HepG2 (cell line): ENCODE results near the gene VKORC1. TPM values are rescaled to one million over a fixed set of nuclear protein-coding genes. Genes with fewer than 3 reads are reported as not detected.

Experiments used
- AHR ChIP-seq: IDR thresholded peaks from 2 replicates; pipeline ENCODE4 v1.6.1; 2018; ENCODE audit warnings: missing genetic modification reagents, missing compliant biosample characterization
- ARHGAP35 ChIP-seq: sonication (generic); formaldehyde crosslinking; IDR thresholded peaks from 2 replicates; pipeline ENCODE4 v1.9.0; 2022; ENCODE audit warnings: mild to moderate bottlenecking, inconsistent platforms, moderate library complexity, missing genetic modification reagents, borderline replicate concordance
- GABPA ChIP-seq, 2 experiments: IDR thresholded peaks; 2 replicates each; pipeline ENCODE4 v1.6.1; 2011 to 2016; ENCODE audit warnings: low read depth in 2 of 2, low read length in 1 of 2, missing biosample characterization in 1 of 2, missing genetic modification characterization in 1 of 2
- KMT2B ChIP-seq: IDR thresholded peaks from 2 replicates; pipeline ENCODE4 v1.6.1; 2016; ENCODE audit warnings: missing genetic modification reagents, missing compliant biosample characterization
- PCBP1 ChIP-seq: fragments of 200-400 bp; formaldehyde crosslinking; IDR thresholded peaks from 2 replicates; pipeline ENCODE4 v1.6.1; 2017; ENCODE audit warnings: mild to moderate bottlenecking, low read depth, low read length, borderline replicate concordance
- SOX13 ChIP-seq, 3 experiments: fragments of 450-650 bp in 1 of 3; sonication (generic) in 1 of 3; formaldehyde crosslinking in 1 of 3; IDR thresholded peaks in 2 of 3; conservative IDR thresholded peaks in 1 of 3; 2 replicates each; pipeline versions ENCODE4 v1.5.0 to v1.6.1; 2016 to 2020; ENCODE audit warnings: antibody characterized with exemption in 1 of 3, mild to moderate bottlenecking in 1 of 3, missing compliant biosample characterization in 1 of 3, missing genetic modification reagents in 1 of 3, moderate library complexity in 1 of 3
- TOPORS ChIP-seq: sonication (generic); formaldehyde crosslinking; IDR thresholded peaks from 2 replicates; pipeline ENCODE4 v1.8.0; 2023; ENCODE audit warnings: mild to moderate bottlenecking, missing genetic modification reagents
- ZFX ChIP-seq: sonication (generic); formaldehyde crosslinking; IDR thresholded peaks from 2 replicates; pipeline ENCODE4 v1.4.0; 2020; ENCODE audit warnings: mild to moderate bottlenecking, low read depth, missing genetic modification reagents, moderate library complexity
- ZFYVE20 ChIP-seq: sonication (generic); formaldehyde crosslinking; IDR thresholded peaks from 2 replicates; pipeline ENCODE4 v1.8.0; 2023; ENCODE audit warnings: low read depth, mild to moderate bottlenecking, moderate library complexity, missing genetic modification reagents, borderline replicate concordance
- ZNF251 ChIP-seq: sonication (generic); formaldehyde crosslinking; IDR thresholded peaks from 2 replicates; pipeline ENCODE4 v1.9.0; 2021; ENCODE audit warnings: mild to moderate bottlenecking, missing genetic modification reagents
- ZNF747 ChIP-seq: sonication (generic); formaldehyde crosslinking; IDR thresholded peaks from 2 replicates; pipeline ENCODE4 v1.8.1; 2023; ENCODE audit warnings: missing genetic modification reagents, mild to moderate bottlenecking, borderline replicate concordance
- polyA plus RNA-seq, 8 experiments: library from polyadenylated mRNA; depleted of rRNA in 3 of 8; stranded (reverse) in 7 of 8; unstranded in 1 of 8; fragments of >200 nt; fragmentation: Illumina TruSeq in 4 of 8; extraction: Trizol in 4 of 8; gene quantifications; 2 replicates each; pipeline versions ENCODE4 v1.2.1 to v1.2.3, GENCODE V29; 2011 to 2016; ENCODE audit warnings: low read depth in 4 of 8, missing spikeins in 1 of 8, mixed read lengths in 1 of 8; ENCODE audit not compliant: insufficient read depth in 1 of 8
- total RNA-seq, 5 experiments: library from RNA; depleted of rRNA; stranded (reverse); fragments of >200 nt; fragmentation: Illumina TruSeq; extraction: Trizol; gene quantifications; 2 replicates each; pipeline ENCODE4 v1.2.3, GENCODE V29; 2016; ENCODE audit warnings: low read depth in 1 of 5
- TF ChIP-seq, protein P1 (sequence below), 2 experiments: sonication (generic) in 1 of 2; formaldehyde crosslinking in 1 of 2; IDR thresholded peaks; 2 replicates each; pipeline versions ENCODE4 v1.4.0 to v1.6.1; 2016 to 2020; ENCODE audit warnings: borderline replicate concordance in 1 of 2, low read depth in 1 of 2, mild to moderate bottlenecking in 1 of 2, missing genetic modification reagents in 1 of 2
- TF ChIP-seq, protein P2 (sequence below): sonication (generic); formaldehyde crosslinking; IDR thresholded peaks from 2 replicates; pipeline ENCODE4 v1.4.0; 2020; ENCODE audit warnings: mild to moderate bottlenecking, low read depth, missing genetic modification reagents
- TF ChIP-seq, protein P3 (sequence below): fragments of 450-650 bp; IDR thresholded peaks from 2 replicates; pipeline ENCODE4 v1.6.1; 2017; ENCODE audit warnings: mild to moderate bottlenecking
- TF ChIP-seq, protein P4 (sequence below): sonication (generic); formaldehyde crosslinking; IDR thresholded peaks from 2 replicates; pipeline ENCODE4 v1.5.1; 2020; ENCODE audit warnings: mild to moderate bottlenecking, moderate library complexity, missing genetic modification reagents
- TF ChIP-seq, protein P5 (sequence below): sonication (generic); formaldehyde crosslinking; IDR thresholded peaks from 2 replicates; pipeline ENCODE4 v1.4.0; 2020; ENCODE audit warnings: missing genetic modification reagents

The VKORC1 gene
- total and polyA plus RNA-seq, 2 of the 13 experiments (the other 11 are each of a cell fraction or from before 2014, with no cell fraction given) = 141 to 615 TPM

DNA sequence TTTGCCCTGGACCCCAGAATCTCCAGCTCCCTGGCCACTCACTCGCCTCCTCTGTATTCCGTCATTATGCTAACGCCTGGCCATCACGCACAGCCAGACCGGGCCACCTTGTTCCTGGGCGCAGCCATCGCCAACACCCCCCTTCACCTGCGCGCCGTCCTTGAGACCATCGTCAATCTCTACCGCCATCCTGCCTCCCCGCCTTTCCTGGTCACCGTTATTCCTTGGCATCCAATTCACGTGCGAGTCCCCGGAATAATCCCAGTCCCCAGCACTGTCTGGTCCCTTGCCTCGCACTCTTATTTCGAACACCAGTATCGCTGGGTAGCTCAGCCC is 541 bp downstream of the VKORC1 start (continued):
- TF ChIP-seq, protein P1, sequence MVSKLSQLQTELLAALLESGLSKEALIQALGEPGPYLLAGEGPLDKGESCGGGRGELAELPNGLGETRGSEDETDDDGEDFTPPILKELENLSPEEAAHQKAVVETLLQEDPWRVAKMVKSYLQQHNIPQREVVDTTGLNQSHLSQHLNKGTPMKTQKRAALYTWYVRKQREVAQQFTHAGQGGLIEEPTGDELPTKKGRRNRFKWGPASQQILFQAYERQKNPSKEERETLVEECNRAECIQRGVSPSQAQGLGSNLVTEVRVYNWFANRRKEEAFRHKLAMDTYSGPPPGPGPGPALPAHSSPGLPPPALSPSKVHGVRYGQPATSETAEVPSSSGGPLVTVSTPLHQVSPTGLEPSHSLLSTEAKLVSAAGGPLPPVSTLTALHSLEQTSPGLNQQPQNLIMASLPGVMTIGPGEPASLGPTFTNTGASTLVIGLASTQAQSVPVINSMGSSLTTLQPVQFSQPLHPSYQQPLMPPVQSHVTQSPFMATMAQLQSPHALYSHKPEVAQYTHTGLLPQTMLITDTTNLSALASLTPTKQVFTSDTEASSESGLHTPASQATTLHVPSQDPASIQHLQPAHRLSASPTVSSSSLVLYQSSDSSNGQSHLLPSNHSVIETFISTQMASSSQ (IDR thresholded peaks at IDR 0.05; ENCODE audit: low read depth) = no peak
- TF ChIP-seq, protein P1 (CRISPR knock-in tag; IDR thresholded peaks at IDR 0.05; ENCODE audit: borderline replicate concordance) = no peak
- TF ChIP-seq ZNF251 (CRISPR knock-in tag) = no peak
- no peak; the same call in 1 of the 2 replicates for TF ChIP-seq TOPORS (CRISPR knock-in tag)
- TF ChIP-seq AHR (CRISPR knock-in tag) = no peak
- TF ChIP-seq, protein P2, sequence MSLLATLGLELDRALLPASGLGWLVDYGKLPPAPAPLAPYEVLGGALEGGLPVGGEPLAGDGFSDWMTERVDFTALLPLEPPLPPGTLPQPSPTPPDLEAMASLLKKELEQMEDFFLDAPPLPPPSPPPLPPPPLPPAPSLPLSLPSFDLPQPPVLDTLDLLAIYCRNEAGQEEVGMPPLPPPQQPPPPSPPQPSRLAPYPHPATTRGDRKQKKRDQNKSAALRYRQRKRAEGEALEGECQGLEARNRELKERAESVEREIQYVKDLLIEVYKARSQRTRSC (CRISPR knock-in tag) = 0 out of 2 replicates have a peak, but pooled peaks have one; percentile 84
- TF ChIP-seq SOX13 (IDR thresholded peaks at IDR 0.05) = no peak
- TF ChIP-seq SOX13 (CRISPR knock-in tag; conservative IDR thresholded peaks at IDR 0.05 in 1 of 2, IDR thresholded peaks at IDR 0.05 in 1 of 2) = no peak
- no peak for TF ChIP-seq PCBP1
- no peak for TF ChIP-seq ZFYVE20 (CRISPR knock-in tag)
- TF ChIP-seq ZFX (CRISPR knock-in tag) = no peak
- TF ChIP-seq, protein P3, sequence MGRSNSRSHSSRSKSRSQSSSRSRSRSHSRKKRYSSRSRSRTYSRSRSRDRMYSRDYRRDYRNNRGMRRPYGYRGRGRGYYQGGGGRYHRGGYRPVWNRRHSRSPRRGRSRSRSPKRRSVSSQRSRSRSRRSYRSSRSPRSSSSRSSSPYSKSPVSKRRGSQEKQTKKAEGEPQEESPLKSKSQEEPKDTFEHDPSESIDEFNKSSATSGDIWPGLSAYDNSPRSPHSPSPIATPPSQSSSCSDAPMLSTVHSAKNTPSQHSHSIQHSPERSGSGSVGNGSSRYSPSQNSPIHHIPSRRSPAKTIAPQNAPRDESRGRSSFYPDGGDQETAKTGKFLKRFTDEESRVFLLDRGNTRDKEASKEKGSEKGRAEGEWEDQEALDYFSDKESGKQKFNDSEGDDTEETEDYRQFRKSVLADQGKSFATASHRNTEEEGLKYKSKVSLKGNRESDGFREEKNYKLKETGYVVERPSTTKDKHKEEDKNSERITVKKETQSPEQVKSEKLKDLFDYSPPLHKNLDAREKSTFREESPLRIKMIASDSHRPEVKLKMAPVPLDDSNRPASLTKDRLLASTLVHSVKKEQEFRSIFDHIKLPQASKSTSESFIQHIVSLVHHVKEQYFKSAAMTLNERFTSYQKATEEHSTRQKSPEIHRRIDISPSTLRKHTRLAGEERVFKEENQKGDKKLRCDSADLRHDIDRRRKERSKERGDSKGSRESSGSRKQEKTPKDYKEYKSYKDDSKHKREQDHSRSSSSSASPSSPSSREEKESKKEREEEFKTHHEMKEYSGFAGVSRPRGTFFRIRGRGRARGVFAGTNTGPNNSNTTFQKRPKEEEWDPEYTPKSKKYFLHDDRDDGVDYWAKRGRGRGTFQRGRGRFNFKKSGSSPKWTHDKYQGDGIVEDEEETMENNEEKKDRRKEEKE = no peak
- TF ChIP-seq, protein P4, sequence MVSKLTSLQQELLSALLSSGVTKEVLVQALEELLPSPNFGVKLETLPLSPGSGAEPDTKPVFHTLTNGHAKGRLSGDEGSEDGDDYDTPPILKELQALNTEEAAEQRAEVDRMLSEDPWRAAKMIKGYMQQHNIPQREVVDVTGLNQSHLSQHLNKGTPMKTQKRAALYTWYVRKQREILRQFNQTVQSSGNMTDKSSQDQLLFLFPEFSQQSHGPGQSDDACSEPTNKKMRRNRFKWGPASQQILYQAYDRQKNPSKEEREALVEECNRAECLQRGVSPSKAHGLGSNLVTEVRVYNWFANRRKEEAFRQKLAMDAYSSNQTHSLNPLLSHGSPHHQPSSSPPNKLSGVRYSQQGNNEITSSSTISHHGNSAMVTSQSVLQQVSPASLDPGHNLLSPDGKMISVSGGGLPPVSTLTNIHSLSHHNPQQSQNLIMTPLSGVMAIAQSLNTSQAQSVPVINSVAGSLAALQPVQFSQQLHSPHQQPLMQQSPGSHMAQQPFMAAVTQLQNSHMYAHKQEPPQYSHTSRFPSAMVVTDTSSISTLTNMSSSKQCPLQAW = no peak
- TF ChIP-seq, protein P5, sequence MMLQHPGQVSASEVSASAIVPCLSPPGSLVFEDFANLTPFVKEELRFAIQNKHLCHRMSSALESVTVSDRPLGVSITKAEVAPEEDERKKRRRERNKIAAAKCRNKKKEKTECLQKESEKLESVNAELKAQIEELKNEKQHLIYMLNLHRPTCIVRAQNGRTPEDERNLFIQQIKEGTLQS (CRISPR knock-in tag) = no peak
- TF ChIP-seq ARHGAP35 (CRISPR knock-in tag) = no peak
- TF ChIP-seq ZNF747 (CRISPR knock-in tag) = no peak
- TF ChIP-seq KMT2B (CRISPR knock-in tag) = no peak
- no peak for TF ChIP-seq GABPA (IDR thresholded peaks at IDR 0.05; ENCODE audit: low read depth, low read length)
- TF ChIP-seq GABPA (CRISPR knock-in tag; IDR thresholded peaks at IDR 0.05; ENCODE audit: low read depth) = no peak
